H9 (cell line): ENCODE measurements around the gene CCDC148. TPM values are rescaled to one million over a fixed set of nuclear protein-coding genes. Genes with fewer than 3 reads are reported as not detected.

Source experiments
- DNase-seq: peaks from one replicate; pipeline ENCODE4 v3.0.0-alpha.2; 2017
- H2AFZ ChIP-seq: one replicate; pipeline ENCODE4 v1.6.1; 2013; ENCODE audit warnings: mild to moderate bottlenecking, low read length, control low read depth, moderate library complexity
- H2AK5ac ChIP-seq: 2 replicates; pipeline ENCODE4 v1.6.1; 2013; ENCODE audit warnings: low read length, control low read depth, mixed read lengths; ENCODE audit not compliant: insufficient read length
- H2BK120ac ChIP-seq: one replicate; pipeline ENCODE4 v1.6.1; 2013; ENCODE audit warnings: low read depth, mild to moderate bottlenecking, low read length, control low read depth, inconsistent platforms; ENCODE audit not compliant: poor library complexity, severe bottlenecking
- H2BK12ac ChIP-seq: 2 replicates; pipeline ENCODE4 v1.6.1; 2013; ENCODE audit warnings: low read length, control low read depth, mixed read lengths, low read depth; ENCODE audit not compliant: insufficient read length
- H2BK15ac ChIP-seq: 2 replicates; pipeline ENCODE4 v1.6.1; 2013; ENCODE audit warnings: low read depth, low read length, control low read depth
- H2BK20ac ChIP-seq: one replicate; pipeline ENCODE4 v1.6.1; 2013; ENCODE audit warnings: low read depth, mild to moderate bottlenecking, low read length, control low read depth, inconsistent platforms; ENCODE audit not compliant: poor library complexity, severe bottlenecking
- H2BK5ac ChIP-seq: 2 replicates; pipeline ENCODE4 v1.6.1; 2013; ENCODE audit warnings: low read length, control low read depth, mixed read lengths; ENCODE audit not compliant: insufficient read length
- H3K14ac ChIP-seq: 2 replicates; pipeline ENCODE4 v1.6.1; 2013; ENCODE audit warnings: low read length, control low read depth; ENCODE audit not compliant: insufficient read depth
- H3K18ac ChIP-seq: 2 replicates; pipeline ENCODE4 v1.6.1; 2013; ENCODE audit warnings: low read depth, mild to moderate bottlenecking, mixed read lengths, low read length, control low read depth; ENCODE audit not compliant: insufficient read length
- H3K23ac ChIP-seq: 2 replicates; pipeline ENCODE4 v1.6.1; 2013; ENCODE audit warnings: low read length, control low read depth, mixed read lengths, low read depth; ENCODE audit not compliant: insufficient read length
- H3K23me2 ChIP-seq: 2 replicates; pipeline ENCODE4 v1.6.1; 2013; ENCODE audit warnings: low read depth, mild to moderate bottlenecking, mixed read lengths, low read length, control low read depth; ENCODE audit not compliant: insufficient read length, poor library complexity, severe bottlenecking
- H3K27ac ChIP-seq: 2 replicates; pipeline ENCODE4 v1.5.1; 2013; ENCODE audit warnings: low read length, control low read depth, mixed read lengths, low read depth; ENCODE audit not compliant: insufficient read length
- H3K27me3 ChIP-seq: 2 replicates; pipeline ENCODE4 v1.6.1; 2013; ENCODE audit warnings: low read length, control low read depth, inconsistent platforms; ENCODE audit not compliant: insufficient read depth
- H3K4ac ChIP-seq: 2 replicates; pipeline ENCODE4 v1.6.1; 2013; ENCODE audit warnings: low read depth, mild to moderate bottlenecking, control low read depth, inconsistent platforms, low read length, moderate library complexity
- H3K4me1 ChIP-seq: 2 replicates; pipeline ENCODE4 v1.6.1; 2013; ENCODE audit warnings: low read length, control low read depth, inconsistent platforms; ENCODE audit not compliant: insufficient read depth
- H3K4me2 ChIP-seq: 2 replicates; pipeline ENCODE4 v1.6.1; 2013; ENCODE audit warnings: low read length, control low read depth, mixed read lengths; ENCODE audit not compliant: insufficient read length, insufficient read depth
- H3K56ac ChIP-seq: 2 replicates; pipeline ENCODE4 v1.6.1; 2013; ENCODE audit warnings: low read depth, mild to moderate bottlenecking, mixed read lengths, low read length, control low read depth; ENCODE audit not compliant: insufficient read length
- H3K79me1 ChIP-seq: 2 replicates; pipeline ENCODE4 v1.6.1; 2013; ENCODE audit warnings: low read depth, mild to moderate bottlenecking, moderate library complexity, low read length, control low read depth, inconsistent platforms; ENCODE audit not compliant: insufficient read depth, poor library complexity, severe bottlenecking
- H3K79me2 ChIP-seq: 2 replicates; pipeline ENCODE4 v1.6.1; 2013; ENCODE audit warnings: low read length, control low read depth, inconsistent platforms; ENCODE audit not compliant: insufficient read depth
- H3K9ac ChIP-seq: 2 replicates; pipeline ENCODE4 v1.6.1; 2013; ENCODE audit warnings: low read length, control low read depth, mixed read lengths; ENCODE audit not compliant: insufficient read length; ENCODE audit errors: extremely low read depth
- H3K9me3 ChIP-seq: one replicate; pipeline ENCODE4 v1.6.1; 2013; ENCODE audit warnings: low read depth, low read length, inconsistent platforms; ENCODE audit not compliant: control insufficient read depth
- H3T11ph ChIP-seq: one replicate; pipeline ENCODE4 v1.6.1; 2013; ENCODE audit warnings: mild to moderate bottlenecking, low read length, control low read depth, inconsistent platforms
- H4K20me1 ChIP-seq: one replicate; pipeline ENCODE4 v1.6.1; 2013; ENCODE audit not compliant: control insufficient read depth, insufficient read length, insufficient read depth
- H4K5ac ChIP-seq: 2 replicates; pipeline ENCODE4 v1.6.1; 2013; ENCODE audit warnings: low read depth, mild to moderate bottlenecking, mixed read lengths, low read length, control low read depth; ENCODE audit not compliant: insufficient read length
- H4K8ac ChIP-seq: replicated peaks from 2 replicates; pipeline ENCODE4 v1.6.1; 2013; ENCODE audit warnings: low read length, control low read depth, mixed read lengths, low read depth; ENCODE audit not compliant: insufficient read length
- H4K91ac ChIP-seq: 2 replicates; pipeline ENCODE4 v1.6.1; 2013; ENCODE audit warnings: low read depth, mild to moderate bottlenecking, moderate library complexity, mixed read lengths, low read length, control low read depth; ENCODE audit not compliant: insufficient read length
- H3K27ac Mint-ChIP-seq, 3 experiments: 2 replicates in 2 of 3; 3 replicates in 1 of 3; pipeline ENCODE4 v1.8.0; 2020 to 2021; ENCODE audit warnings: mixed read lengths in 3 of 3, mild to moderate bottlenecking in 1 of 3, moderate library complexity in 1 of 3
- H3K27me3 Mint-ChIP-seq: 2 replicates; pipeline ENCODE4 v1.8.0; 2021; ENCODE audit warnings: low read depth, mild to moderate bottlenecking, moderate library complexity, mixed read lengths
- H3K36me3 Mint-ChIP-seq, 3 experiments: 2 replicates in 2 of 3; 3 replicates in 1 of 3; pipeline ENCODE4 v1.8.0; 2020 to 2021; ENCODE audit warnings: low read depth in 3 of 3, mixed read lengths in 3 of 3; ENCODE audit not compliant: insufficient read depth in 1 of 3
- H3K4me1 Mint-ChIP-seq, 2 experiments: 2 replicates each; pipeline ENCODE4 v1.8.0; 2020; ENCODE audit warnings: mixed read lengths in 2 of 2
- H3K4me3 Mint-ChIP-seq, 2 experiments: 2 replicates in 1 of 2; 3 replicates in 1 of 2; pipeline ENCODE4 v1.8.0; 2020 to 2021; ENCODE audit warnings: mild to moderate bottlenecking in 2 of 2, mixed read lengths in 2 of 2, moderate library complexity in 1 of 2
- H3K9me3 Mint-ChIP-seq, 2 experiments: 2 replicates in 1 of 2; 3 replicates in 1 of 2; pipeline ENCODE4 v1.8.0; 2020; ENCODE audit warnings: mild to moderate bottlenecking in 2 of 2, mixed read lengths in 2 of 2, moderate library complexity in 1 of 2
- CTCF ChIP-seq: fragments of 200-600 bp; sonication (generic); conservative IDR thresholded peaks from 3 replicates; pipeline ENCODE4 v1.8.0; 2021; ENCODE audit warnings: antibody characterized with exemption, mild to moderate bottlenecking
- WGBS: extraction: QIAGEN DNeasy Blood & Tissue Kit; methylation state at CpG from one replicate; pipeline ENCODE4 v1.1.7; 2013; ENCODE audit warnings: missing lambda C conversion rate, low lambda C conversion rate, mixed read lengths; ENCODE audit not compliant: insufficient read length; ENCODE audit errors: extremely low coverage; 5-methylcytosine and 5-hydroxymethylcytosine counted together
- total RNA-seq: library from RNA; stranded (reverse); gene quantifications from 2 replicates; pipeline ENCODE4 v1.2.1, GENCODE V29; 2021

Gene CCDC148
- total RNA-seq, 1 experiment from 2014 or later: 1.5 TPM

GRCh38 chr2:158459161-158460003 lies 2.8 kb upstream of the CCDC148 start:
- H2AK5ac ChIP-seq: no peak overlapping the region
- no CpG with 5 or more reads among the region's 9 CpGs for WGBS
- H3K36me3 Mint-ChIP-seq: peaks cover 0 to 3% (median 0%) of the 10 kb centered on the region in 3 experiments; a peak in 2 of 7 replicates
- H3K27me3 Mint-ChIP-seq: no peaks in the 10 kb centered on the region
- no peak overlapping the region for H3K56ac ChIP-seq
- peaks cover 21% of the 10 kb centered on the region; the same call in 1 of the 2 replicates for H3K79me2 ChIP-seq
- H2BK120ac ChIP-seq: no peak overlapping the region
- H3K9ac ChIP-seq: no peak overlapping the region
- no peak overlapping the region for H3K18ac ChIP-seq
- no peak overlapping the region for H4K8ac ChIP-seq
- no peaks in the 10 kb centered on the region for H3K9me3 ChIP-seq
- H3K27me3 ChIP-seq: no peaks in the 10 kb centered on the region
- H3K4me3 Mint-ChIP-seq: peak overlapping the region; percentile 96 to 97
- H4K5ac ChIP-seq: no peak overlapping the region
- no peak overlapping the region; a peak in 1 of 7 replicates for H3K27ac Mint-ChIP-seq
- H3K4me1 ChIP-seq: peaks cover 4% of the 10 kb centered on the region; the same call in 1 of the 2 replicates
- H4K20me1 ChIP-seq: no peaks in the 10 kb centered on the region
- H2AFZ ChIP-seq: no peak overlapping the region
- TF ChIP-seq CTCF: no peak
- no peak overlapping the region for H3K14ac ChIP-seq
- H3K27ac ChIP-seq: no peak overlapping the region
- no peak for DNase-seq
- no peaks in the 10 kb centered on the region for H3K9me3 Mint-ChIP-seq
- no peak overlapping the region for H2BK5ac ChIP-seq
- H3K4me2 ChIP-seq: peak overlapping the region; percentile 44
- no peaks in the 10 kb centered on the region for H3K79me1 ChIP-seq
- H3K23ac ChIP-seq: no peak overlapping the region
- H3T11ph ChIP-seq: no peak overlapping the region
- no peak overlapping the region for H2BK20ac ChIP-seq
- H3K4ac ChIP-seq: no peak overlapping the region
- no peak overlapping the region for H2BK12ac ChIP-seq
- peaks cover 40 to 44% of the 10 kb centered on the region in 2 experiments for H3K4me1 Mint-ChIP-seq
- no peak overlapping the region for H4K91ac ChIP-seq
- no peak overlapping the region for H2BK15ac ChIP-seq
- peaks cover 8% of the 10 kb centered on the region for H3K23me2 ChIP-seq
